IMR-90 (cell line): ENCODE results near the gene KIRREL2. TPM values are rescaled to one million over a fixed set of nuclear protein-coding genes. Genes with fewer than 3 reads are reported as not detected.

Experiments used
- ATAC-seq: fragments of 200-7000 bp; cut with Tn5 transposase; 2 replicates; pipeline ENCODE4 v1.9.1; 2020; ENCODE audit warnings: low read depth, mild to moderate bottlenecking, moderate library complexity
- BruUV-seq: library from RNA; stranded (reverse); fragments of 400-500 nt; replicated peaks from 2 replicates; lab custom pipeline; 2021; lab: Mats Ljungman, UMichigan
- CTCF ChIA-PET: fragments of 300-600 bp; formaldehyde crosslinking; extraction: SDS; loops from one replicate; lab custom pipeline; 2021; ENCODE audit warnings: antibody characterized with exemption; lab: Yijun Ruan, JAX
- POLR2A ChIA-PET: fragments of 300-600 bp; sonication (Branson Sonifier 250); formaldehyde crosslinking; loops from one replicate; lab custom pipeline; 2022; ENCODE audit warnings: antibody characterized with exemption; ENCODE audit not compliant: unreplicated experiment; lab: Charles Lee
- DNase-seq: peaks from one replicate; pipeline ENCODE4 v3.0.0; 2013
- H2AFZ ChIP-seq: replicated peaks from 2 replicates; pipeline ENCODE3; 2013; ENCODE audit warnings: low read length, mild to moderate bottlenecking; ENCODE audit not compliant: poor library complexity
- H2AK5ac ChIP-seq: 2 replicates; pipeline ENCODE4 v1.6.1; 2013; ENCODE audit warnings: low read depth, low read length, inconsistent platforms
- H2AK9ac ChIP-seq: replicated peaks from 2 replicates; pipeline ENCODE3; 2013; ENCODE audit warnings: mild to moderate bottlenecking, low read depth, low read length, moderate library complexity; ENCODE audit not compliant: poor library complexity
- H2BK120ac ChIP-seq: 2 replicates; pipeline ENCODE4 v1.6.1; 2013; ENCODE audit warnings: low read depth, low read length, inconsistent platforms
- H2BK15ac ChIP-seq: 3 replicates; pipeline ENCODE4 v1.6.1; 2013; ENCODE audit warnings: low read depth, low read length, inconsistent platforms
- H2BK20ac ChIP-seq: 2 replicates; pipeline ENCODE4 v1.6.1; 2013; ENCODE audit warnings: low read depth, mild to moderate bottlenecking, inconsistent platforms, low read length, moderate library complexity
- H2BK5ac ChIP-seq: 2 replicates; pipeline ENCODE4 v1.6.1; 2013; ENCODE audit warnings: mild to moderate bottlenecking, low read depth, low read length, inconsistent platforms; ENCODE audit not compliant: poor library complexity, severe bottlenecking
- H3K14ac ChIP-seq: replicated peaks from 2 replicates; pipeline ENCODE4 v1.6.1; 2013; ENCODE audit warnings: low read depth, low read length, inconsistent platforms
- H3K18ac ChIP-seq: 2 replicates; pipeline ENCODE4 v1.6.1; 2013; ENCODE audit warnings: low read depth, low read length, control low read depth
- H3K23ac ChIP-seq: 2 replicates; pipeline ENCODE4 v1.6.1; 2013; ENCODE audit warnings: low read depth, low read length, inconsistent platforms
- H3K27ac ChIP-seq: 2 replicates; pipeline ENCODE4 v1.5.1; 2013; ENCODE audit warnings: mild to moderate bottlenecking, control low read depth, low read length; ENCODE audit not compliant: insufficient read depth
- H3K27me3 ChIP-seq: 2 replicates; pipeline ENCODE4 v1.6.1; 2013; ENCODE audit warnings: low read length; ENCODE audit not compliant: control insufficient read depth, insufficient read depth
- H3K36me3 ChIP-seq: 2 replicates; pipeline ENCODE4 v1.6.1; 2013; ENCODE audit warnings: low read length, mixed read lengths; ENCODE audit not compliant: control insufficient read depth, insufficient read depth
- H3K4ac ChIP-seq: 2 replicates; pipeline ENCODE4 v1.6.1; 2013; ENCODE audit warnings: low read depth, low read length, inconsistent platforms
- H3K4me1 ChIP-seq: 2 replicates; pipeline ENCODE4 v1.6.1; 2013; ENCODE audit warnings: low read length, mixed read lengths; ENCODE audit not compliant: control insufficient read depth, insufficient read depth
- H3K4me2 ChIP-seq: 2 replicates; pipeline ENCODE4 v1.6.1; 2013; ENCODE audit warnings: low read depth, mild to moderate bottlenecking, control low read depth, low read length, moderate library complexity
- H3K4me3 ChIP-seq: 2 replicates; pipeline ENCODE4 v1.5.1; 2013; ENCODE audit warnings: low read depth, mild to moderate bottlenecking, control low read depth, low read length, moderate library complexity; ENCODE audit not compliant: insufficient read depth
- H3K56ac ChIP-seq: 2 replicates; pipeline ENCODE4 v1.6.1; 2013; ENCODE audit warnings: low read length, inconsistent platforms; ENCODE audit not compliant: insufficient read depth; ENCODE audit errors: extremely low read depth
- H3K79me1 ChIP-seq, 2 experiments: 2 replicates each; pipeline ENCODE4 v1.6.1; 2013; ENCODE audit warnings: low read length in 2 of 2, inconsistent platforms in 1 of 2, low read depth in 1 of 2
- H3K9ac ChIP-seq: 2 replicates; pipeline ENCODE4 v1.6.1; 2013; ENCODE audit warnings: low read depth, low read length, control low read depth
- H3K9me1 ChIP-seq: 2 replicates; pipeline ENCODE4 v1.6.1; 2013; ENCODE audit warnings: low read length, inconsistent platforms; ENCODE audit not compliant: insufficient read depth
- H3K9me3 ChIP-seq: 2 replicates; pipeline ENCODE4 v1.6.1; 2013; ENCODE audit warnings: low read length; ENCODE audit not compliant: control insufficient read depth, insufficient read depth
- H4K20me1 ChIP-seq: 2 replicates; pipeline ENCODE4 v1.6.1; 2013; ENCODE audit warnings: low read length, inconsistent platforms; ENCODE audit not compliant: insufficient read depth
- H4K5ac ChIP-seq: 2 replicates; pipeline ENCODE4 v1.6.1; 2013; ENCODE audit warnings: mild to moderate bottlenecking, low read depth, low read length, control low read depth
- H4K8ac ChIP-seq, 2 experiments: 2 replicates each; pipeline ENCODE4 v1.6.1; 2013; ENCODE audit warnings: low read depth in 2 of 2, low read length in 2 of 2, control low read depth in 1 of 2, inconsistent platforms in 1 of 2
- H4K91ac ChIP-seq: 2 replicates; pipeline ENCODE4 v1.6.1; 2013; ENCODE audit warnings: low read depth, low read length, inconsistent platforms; ENCODE audit not compliant: insufficient read depth
- BHLHE40 ChIP-seq: fragments of 150-350 bp; IDR thresholded peaks from 2 replicates; pipeline ENCODE4 v1.6.1; 2016; ENCODE audit warnings: mild to moderate bottlenecking, low read depth, low read length
- CEBPB ChIP-seq: IDR thresholded peaks from 2 replicates; pipeline ENCODE4 v1.6.1; 2012; ENCODE audit warnings: low read depth, low read length, improper control_type of control experiment
- FOS ChIP-seq: fragments of 150-350 bp; IDR thresholded peaks from 2 replicates; pipeline ENCODE4 v1.6.1; 2016; ENCODE audit warnings: low read depth, low read length
- MAFK ChIP-seq: IDR thresholded peaks from 2 replicates; pipeline ENCODE4 v1.6.1; 2012; ENCODE audit warnings: low read depth, low read length, improper control_type of control experiment
- MAZ ChIP-seq: IDR thresholded peaks from 2 replicates; pipeline ENCODE4 v1.6.1; 2012; ENCODE audit warnings: low read depth, mild to moderate bottlenecking, low read length, improper control_type of control experiment, moderate library complexity, borderline replicate concordance
- NFE2L2 ChIP-seq: fragments of 150-350 bp; IDR thresholded peaks from 2 replicates; pipeline ENCODE4 v1.6.1; 2016; ENCODE audit warnings: low read depth, mild to moderate bottlenecking, low read length
- POLR2A ChIP-seq: IDR thresholded peaks from 2 replicates; pipeline ENCODE4 v1.6.1; 2012; ENCODE audit warnings: mild to moderate bottlenecking, low read depth, low read length
- RAD21 ChIP-seq: IDR thresholded peaks from 2 replicates; pipeline ENCODE4 v1.6.1; 2012; ENCODE audit warnings: low read length, improper control_type of control experiment
- RCOR1 ChIP-seq: IDR thresholded peaks from 2 replicates; pipeline ENCODE4 v1.6.1; 2012; ENCODE audit warnings: mild to moderate bottlenecking, low read length, improper control_type of control experiment; ENCODE audit not compliant: insufficient replicate concordance
- RFX5 ChIP-seq: IDR thresholded peaks from 2 replicates; pipeline ENCODE4 v1.8.0; 2012; ENCODE audit warnings: low read depth, mild to moderate bottlenecking, low read length, moderate library complexity
- SMC3 ChIP-seq: fragments of 150-350 bp; IDR thresholded peaks from 2 replicates; pipeline ENCODE4 v1.6.1; 2016; ENCODE audit warnings: low read depth, mild to moderate bottlenecking, antibody characterized with exemption, low read length, moderate library complexity
- WGBS, 2 experiments: methylation state at CpG; one replicate each; pipeline versions ENCODE4 v1.1.5 to v1.1.7; 2013; ENCODE audit warnings: missing lambda C conversion rate in 2 of 2; ENCODE audit not compliant: insufficient read length in 1 of 2; ENCODE audit errors: extremely low coverage in 2 of 2; 5-methylcytosine and 5-hydroxymethylcytosine counted together
- dilution Hi-C: fragments of 300-500 bp; cut with HindIII; formaldehyde crosslinking; loops from one replicate; pipeline ENCODE4 v1.14.3; 2018; ENCODE audit warnings: low sequenced_read_pairs; ENCODE audit not compliant: unreplicated experiment
- in situ Hi-C: fragments of 300-500 bp; cut with MboI; formaldehyde crosslinking; loops from 3 replicates; pipeline ENCODE4 v1.14.3; 2019; ENCODE audit warnings: low sequenced_read_pairs, inconsistent platforms, mixed read lengths
- intact Hi-C: fragments of 100-400 bp; cut with micrococcal nuclease; formaldehyde crosslinking; loops from 2 replicates; pipeline ENCODE4 v1.10.0; 2022
- polyA plus RNA-seq, 3 experiments: library from polyadenylated mRNA; depleted of rRNA; stranded (reverse); fragments of >200 nt; gene quantifications; 2 replicates each; pipeline ENCODE4 v1.2.3, GENCODE V29; 2012; ENCODE audit warnings: low replicate concordance in 1 of 3
- total RNA-seq: library from RNA; depleted of rRNA; stranded (reverse); fragments of >200 nt; gene quantifications from 2 replicates; pipeline ENCODE4 v1.2.3, GENCODE V29; 2012
- TF ChIP-seq, protein P1 (sequence below): fragments of 150-350 bp; IDR thresholded peaks from 2 replicates; pipeline ENCODE4 v1.6.1; 2016; ENCODE audit warnings: low read depth, mild to moderate bottlenecking, low read length, moderate library complexity, borderline replicate concordance
- TF ChIP-seq, protein P2 (sequence below): conservative IDR thresholded peaks from 2 replicates; pipeline ENCODE4 v1.5.1; 2012; ENCODE audit warnings: mild to moderate bottlenecking, low read depth, low read length, improper control_type of control experiment
- TF ChIP-seq, protein P3 (sequence below): fragments of 150-350 bp; IDR thresholded peaks from 2 replicates; pipeline ENCODE4 v1.6.1; 2017; ENCODE audit warnings: mild to moderate bottlenecking, antibody characterized with exemption, low read length, low read depth

The KIRREL2 gene
- total and polyA plus RNA-seq, 2 of the 4 experiments (the other 2 are of a cell fraction), result not detected

DNA sequence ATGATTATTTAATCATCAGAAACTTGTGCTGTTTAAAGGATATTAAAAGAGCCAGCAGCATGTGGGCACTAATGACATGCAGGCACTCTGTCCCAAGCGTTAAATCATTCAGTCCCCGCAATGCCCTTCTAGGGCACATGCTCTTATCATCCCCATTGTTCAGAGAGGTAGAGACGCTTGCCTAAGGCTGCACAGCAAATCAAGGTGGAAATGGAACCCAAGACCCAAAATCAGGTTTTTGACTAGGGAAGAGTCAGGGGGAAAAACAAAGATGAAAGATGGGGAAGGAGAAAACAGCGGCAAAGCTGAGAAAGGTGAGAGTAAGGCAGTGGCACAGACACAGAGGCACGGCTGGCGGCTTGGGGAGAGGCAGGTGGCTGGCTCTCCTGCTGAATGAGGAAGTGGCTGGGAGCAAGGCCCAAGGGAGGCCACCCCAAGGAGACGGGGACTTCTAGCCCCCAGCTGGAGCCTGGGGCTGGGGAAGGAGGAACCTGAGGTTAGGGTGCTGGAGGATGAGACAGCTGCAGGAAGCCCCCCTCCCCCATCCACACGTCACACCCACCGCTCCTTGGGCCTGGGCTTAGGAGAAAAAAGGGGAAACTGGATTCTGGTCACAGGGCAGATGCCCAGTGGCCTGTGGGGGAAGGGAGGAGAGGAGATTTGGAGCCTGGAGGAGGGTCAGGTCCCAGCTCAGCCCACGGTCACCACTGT, 52.4 kb downstream of the KIRREL2 start:
- H3K4me3 ChIP-seq, result no peak overlapping the region
- H2BK20ac ChIP-seq, result no peak overlapping the region
- H3K36me3 ChIP-seq, result no peaks in the 10 kb centered on the region
- H2AK9ac ChIP-seq, result no peak overlapping the region
- H3K9ac ChIP-seq, result no peak overlapping the region
- no peak overlapping the region for H3K27ac ChIP-seq
- no peaks in the 10 kb centered on the region; a peak in 1 of 4 replicates for H3K79me1 ChIP-seq
- no peak overlapping the region for H2BK5ac ChIP-seq
- no peak overlapping the region for H4K8ac ChIP-seq
- POLR2A ChIA-PET, result no interaction called here
- H2BK120ac ChIP-seq, result no peak overlapping the region
- intact Hi-C loops, result no loop called here
- H3K9me1 ChIP-seq, result peaks cover 5% of the 10 kb centered on the region
- no peak overlapping the region for H3K23ac ChIP-seq
- H3K56ac ChIP-seq, result no peak overlapping the region
- WGBS, 2 experiments, result 83% methylated on average over 1 of the region's 10 CpGs; no CpG with 5 or more reads in 1 of the 2 experiments
- H2AK5ac ChIP-seq, result no peak overlapping the region
- peaks cover 14% of the 10 kb centered on the region for H3K4me1 ChIP-seq
- H3K9me3 ChIP-seq, result no peaks in the 10 kb centered on the region
- H3K14ac ChIP-seq, result no peak overlapping the region
- no peak overlapping the region for H3K4me2 ChIP-seq
- CTCF ChIA-PET, result no interaction called here
- BruUV-seq, result no TSS peak
- no peak overlapping the region for H4K5ac ChIP-seq
- dilution Hi-C loops, result no loop called here
- no peak for DNase-seq
- H2AFZ ChIP-seq, result peak overlapping the region; percentile 51
- H3K27me3 ChIP-seq, result no peaks in the 10 kb centered on the region
- in situ Hi-C loops, result no loop called here
- TF ChIP-seq POLR2A (no peak), RCOR1 (no peak), BHLHE40 (no peak), NFE2L2 (no peak), MAFK (no peak), MAZ (no peak), CEBPB (no peak), RFX5 (no peak), SMC3 (no peak), RAD21 (no peak), FOS (no peak)
- TF ChIP-seq, protein P1, sequence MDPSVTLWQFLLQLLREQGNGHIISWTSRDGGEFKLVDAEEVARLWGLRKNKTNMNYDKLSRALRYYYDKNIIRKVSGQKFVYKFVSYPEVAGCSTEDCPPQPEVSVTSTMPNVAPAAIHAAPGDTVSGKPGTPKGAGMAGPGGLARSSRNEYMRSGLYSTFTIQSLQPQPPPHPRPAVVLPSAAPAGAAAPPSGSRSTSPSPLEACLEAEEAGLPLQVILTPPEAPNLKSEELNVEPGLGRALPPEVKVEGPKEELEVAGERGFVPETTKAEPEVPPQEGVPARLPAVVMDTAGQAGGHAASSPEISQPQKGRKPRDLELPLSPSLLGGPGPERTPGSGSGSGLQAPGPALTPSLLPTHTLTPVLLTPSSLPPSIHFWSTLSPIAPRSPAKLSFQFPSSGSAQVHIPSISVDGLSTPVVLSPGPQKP, result no peak
- TF ChIP-seq, protein P2, sequence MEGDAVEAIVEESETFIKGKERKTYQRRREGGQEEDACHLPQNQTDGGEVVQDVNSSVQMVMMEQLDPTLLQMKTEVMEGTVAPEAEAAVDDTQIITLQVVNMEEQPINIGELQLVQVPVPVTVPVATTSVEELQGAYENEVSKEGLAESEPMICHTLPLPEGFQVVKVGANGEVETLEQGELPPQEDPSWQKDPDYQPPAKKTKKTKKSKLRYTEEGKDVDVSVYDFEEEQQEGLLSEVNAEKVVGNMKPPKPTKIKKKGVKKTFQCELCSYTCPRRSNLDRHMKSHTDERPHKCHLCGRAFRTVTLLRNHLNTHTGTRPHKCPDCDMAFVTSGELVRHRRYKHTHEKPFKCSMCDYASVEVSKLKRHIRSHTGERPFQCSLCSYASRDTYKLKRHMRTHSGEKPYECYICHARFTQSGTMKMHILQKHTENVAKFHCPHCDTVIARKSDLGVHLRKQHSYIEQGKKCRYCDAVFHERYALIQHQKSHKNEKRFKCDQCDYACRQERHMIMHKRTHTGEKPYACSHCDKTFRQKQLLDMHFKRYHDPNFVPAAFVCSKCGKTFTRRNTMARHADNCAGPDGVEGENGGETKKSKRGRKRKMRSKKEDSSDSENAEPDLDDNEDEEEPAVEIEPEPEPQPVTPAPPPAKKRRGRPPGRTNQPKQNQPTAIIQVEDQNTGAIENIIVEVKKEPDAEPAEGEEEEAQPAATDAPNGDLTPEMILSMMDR, result no peak
- TF ChIP-seq, protein P3, sequence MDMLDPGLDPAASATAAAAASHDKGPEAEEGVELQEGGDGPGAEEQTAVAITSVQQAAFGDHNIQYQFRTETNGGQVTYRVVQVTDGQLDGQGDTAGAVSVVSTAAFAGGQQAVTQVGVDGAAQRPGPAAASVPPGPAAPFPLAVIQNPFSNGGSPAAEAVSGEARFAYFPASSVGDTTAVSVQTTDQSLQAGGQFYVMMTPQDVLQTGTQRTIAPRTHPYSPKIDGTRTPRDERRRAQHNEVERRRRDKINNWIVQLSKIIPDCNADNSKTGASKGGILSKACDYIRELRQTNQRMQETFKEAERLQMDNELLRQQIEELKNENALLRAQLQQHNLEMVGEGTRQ, result no peak
- no peak overlapping the region for H2BK15ac ChIP-seq
- no peak overlapping the region for H3K4ac ChIP-seq
- no peaks in the 10 kb centered on the region for H4K20me1 ChIP-seq
- H4K91ac ChIP-seq, result no peak overlapping the region
- no peak overlapping the region for H3K18ac ChIP-seq
- no peak for ATAC-seq
